Astrocyte (in vitro differentiated cells and primary cell): ENCODE data around the gene SRSF1.

Source experiments
- CTCF ChIP-seq: IDR thresholded peaks from 2 replicates; pipeline ENCODE4 v1.5.1; 2011; ENCODE audit warnings: low read depth, mild to moderate bottlenecking, inconsistent platforms, low read length, moderate library complexity; ENCODE audit not compliant: insufficient read depth
- EZH2 ChIP-seq: IDR thresholded peaks from 2 replicates; pipeline ENCODE4 v1.6.1; 2012; ENCODE audit warnings: mild to moderate bottlenecking, low read length, inconsistent platforms; ENCODE audit not compliant: insufficient read depth

GRCh38 chr17:57965521-57966160 is 41.4 kb downstream of the SRSF1 start:
- TF ChIP-seq CTCF, result no peak
- TF ChIP-seq EZH2, result no peak
